HG03039 (cell line): ENCODE results near the gene HSPA12A.

ENCODE experiments used
- ATAC-seq: cut with Tn5 transposase; IDR thresholded peaks from one replicate; pipeline ENCODE4 v1.9.1; 2021; ENCODE audit warnings: mild to moderate bottlenecking, moderate library complexity; ENCODE audit not compliant: unreplicated experiment

Gene HSPA12A

GRCh38 chr10:116694243-116694926, 48.0 kb downstream of the HSPA12A start:
- ATAC-seq = no peak

- ATAC-seq = no peak
Measured at GRCh38 chr10:116692225-116692624, 50.1 kb downstream of the HSPA12A start.

GRCh38 chr10:116691635-116692034, 50.7 kb downstream of the HSPA12A start:
- no peak for ATAC-seq

- ATAC-seq = no peak
Measured at GRCh38 chr10:116690356-116691322, 51.7 kb downstream of the HSPA12A start.

- no peak for ATAC-seq
Measured at GRCh38 chr10:116689744-116690143, 52.6 kb downstream of the HSPA12A start.

GRCh38 chr10:116688741-116689495, 53.4 kb downstream of the HSPA12A start:
- ATAC-seq = no peak

- ATAC-seq = no peak
Measured at GRCh38 chr10:116688241-116688711, 54.1 kb downstream of the HSPA12A start.

- ATAC-seq = no peak
Measured at GRCh38 chr10:116687633-116688032, 54.7 kb downstream of the HSPA12A start.

GRCh38 chr10:116686632-116687031, 55.7 kb downstream of the HSPA12A start:
- no peak for ATAC-seq

GRCh38 chr10:116685807-116686206, 56.6 kb downstream of the HSPA12A start:
- no peak for ATAC-seq

- ATAC-seq = no peak
Measured at GRCh38 chr10:116684781-116685180, 57.6 kb downstream of the HSPA12A start.

GRCh38 chr10:116683821-116684220, 58.5 kb downstream of the HSPA12A start:
- ATAC-seq = no peak

- no peak for ATAC-seq
Measured at GRCh38 chr10:116683166-116683565, 59.2 kb downstream of the HSPA12A start.

GRCh38 chr10:116679351-116679750, 63.0 kb downstream of the HSPA12A start:
- ATAC-seq = no peak

- ATAC-seq = no peak
Measured at GRCh38 chr10:116676633-116677032, 65.7 kb downstream of the HSPA12A start.

- ATAC-seq = no peak
Measured at GRCh38 chr10:116676118-116676517, 66.2 kb downstream of the HSPA12A start.

- ATAC-seq = no peak
Measured at GRCh38 chr10:116674901-116675423, 67.4 kb downstream of the HSPA12A start.

GRCh38 chr10:116673866-116674265, 68.5 kb downstream of the HSPA12A start:
- no peak for ATAC-seq

GRCh38 chr10:116672891-116673290, 69.5 kb downstream of the HSPA12A start:
- no peak for ATAC-seq

- no peak for ATAC-seq
Measured at GRCh38 chr10:116671274-116671926, 71.0 kb downstream of the HSPA12A start.
